ENCODE data around the gene UNC13A.

GRCh38 chr19:17659996-17660395 lies 28.2 kb downstream of the UNC13A start:
- TF ChIP-seq, protein P1, sequence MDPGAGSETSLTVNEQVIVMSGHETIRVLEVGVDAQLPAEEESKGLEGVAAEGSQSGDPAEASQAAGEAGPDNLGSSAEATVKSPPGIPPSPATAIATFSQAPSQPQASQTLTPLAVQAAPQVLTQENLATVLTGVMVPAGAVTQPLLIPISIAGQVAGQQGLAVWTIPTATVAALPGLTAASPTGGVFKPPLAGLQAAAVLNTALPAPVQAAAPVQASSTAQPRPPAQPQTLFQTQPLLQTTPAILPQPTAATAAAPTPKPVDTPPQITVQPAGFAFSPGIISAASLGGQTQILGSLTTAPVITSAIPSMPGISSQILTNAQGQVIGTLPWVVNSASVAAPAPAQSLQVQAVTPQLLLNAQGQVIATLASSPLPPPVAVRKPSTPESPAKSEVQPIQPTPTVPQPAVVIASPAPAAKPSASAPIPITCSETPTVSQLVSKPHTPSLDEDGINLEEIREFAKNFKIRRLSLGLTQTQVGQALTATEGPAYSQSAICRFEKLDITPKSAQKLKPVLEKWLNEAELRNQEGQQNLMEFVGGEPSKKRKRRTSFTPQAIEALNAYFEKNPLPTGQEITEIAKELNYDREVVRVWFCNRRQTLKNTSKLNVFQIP (CRISPR knock-in tag; IDR thresholded peaks at IDR 0.05; ENCODE audit: borderline replicate concordance, low read depth) = no peak
- TF ChIP-seq, protein P2, sequence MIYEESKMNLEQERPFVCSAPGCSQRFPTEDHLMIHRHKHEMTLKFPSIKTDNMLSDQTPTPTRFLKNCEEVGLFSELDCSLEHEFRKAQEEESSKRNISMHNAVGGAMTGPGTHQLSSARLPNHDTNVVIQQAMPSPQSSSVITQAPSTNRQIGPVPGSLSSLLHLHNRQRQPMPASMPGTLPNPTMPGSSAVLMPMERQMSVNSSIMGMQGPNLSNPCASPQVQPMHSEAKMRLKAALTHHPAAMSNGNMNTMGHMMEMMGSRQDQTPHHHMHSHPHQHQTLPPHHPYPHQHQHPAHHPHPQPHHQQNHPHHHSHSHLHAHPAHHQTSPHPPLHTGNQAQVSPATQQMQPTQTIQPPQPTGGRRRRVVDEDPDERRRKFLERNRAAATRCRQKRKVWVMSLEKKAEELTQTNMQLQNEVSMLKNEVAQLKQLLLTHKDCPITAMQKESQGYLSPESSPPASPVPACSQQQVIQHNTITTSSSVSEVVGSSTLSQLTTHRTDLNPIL (CRISPR knock-in tag; IDR thresholded peaks at IDR 0.05; ENCODE audit: low read depth) = no peak
- TF ChIP-seq ARNTL (CRISPR knock-in tag; IDR thresholded peaks at IDR 0.05; ENCODE audit: borderline replicate concordance, low read depth) (no peak), BACH2 (CRISPR knock-in tag; IDR thresholded peaks at IDR 0.05; ENCODE audit: borderline replicate concordance) (no peak), PPARA (CRISPR knock-in tag; IDR thresholded peaks at IDR 0.05; ENCODE audit: borderline replicate concordance) (no peak), PATZ1 (CRISPR knock-in tag; IDR thresholded peaks at IDR 0.05; ENCODE audit: borderline replicate concordance) (no peak), ISL1 (CRISPR knock-in tag; IDR thresholded peaks at IDR 0.05) (no peak), ZFP30 (CRISPR knock-in tag; IDR thresholded peaks at IDR 0.05) (no peak), OSR1 (CRISPR knock-in tag; IDR thresholded peaks at IDR 0.05) (no peak), ZNF70 (CRISPR knock-in tag; IDR thresholded peaks at IDR 0.05) (no peak)
- TF ChIP-seq, protein P3, sequence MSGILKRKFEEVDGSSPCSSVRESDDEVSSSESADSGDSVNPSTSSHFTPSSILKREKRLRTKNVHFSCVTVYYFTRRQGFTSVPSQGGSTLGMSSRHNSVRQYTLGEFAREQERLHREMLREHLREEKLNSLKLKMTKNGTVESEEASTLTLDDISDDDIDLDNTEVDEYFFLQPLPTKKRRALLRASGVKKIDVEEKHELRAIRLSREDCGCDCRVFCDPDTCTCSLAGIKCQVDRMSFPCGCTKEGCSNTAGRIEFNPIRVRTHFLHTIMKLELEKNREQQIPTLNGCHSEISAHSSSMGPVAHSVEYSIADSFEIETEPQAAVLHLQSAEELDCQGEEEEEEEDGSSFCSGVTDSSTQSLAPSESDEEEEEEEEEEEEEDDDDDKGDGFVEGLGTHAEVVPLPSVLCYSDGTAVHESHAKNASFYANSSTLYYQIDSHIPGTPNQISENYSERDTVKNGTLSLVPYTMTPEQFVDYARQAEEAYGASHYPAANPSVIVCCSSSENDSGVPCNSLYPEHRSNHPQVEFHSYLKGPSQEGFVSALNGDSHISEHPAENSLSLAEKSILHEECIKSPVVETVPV (CRISPR knock-in tag; IDR thresholded peaks at IDR 0.05) = no peak
